IPS DF 4.7 (cell line): Measurements from ENCODE around the gene MAP4K5.
"Not testable (repeated sequence)": the region's sequence is repeated elsewhere in the genome, so short reads cannot be mapped to it uniquely, and the experiment has no call there.

Source experiments
- DNase-seq: peaks from one replicate; pipeline ENCODE4 v3.0.0-alpha.2; 2013; ENCODE audit warnings: low spot score; ENCODE audit errors: extremely low read depth

MAP4K5 gene

DNA sequence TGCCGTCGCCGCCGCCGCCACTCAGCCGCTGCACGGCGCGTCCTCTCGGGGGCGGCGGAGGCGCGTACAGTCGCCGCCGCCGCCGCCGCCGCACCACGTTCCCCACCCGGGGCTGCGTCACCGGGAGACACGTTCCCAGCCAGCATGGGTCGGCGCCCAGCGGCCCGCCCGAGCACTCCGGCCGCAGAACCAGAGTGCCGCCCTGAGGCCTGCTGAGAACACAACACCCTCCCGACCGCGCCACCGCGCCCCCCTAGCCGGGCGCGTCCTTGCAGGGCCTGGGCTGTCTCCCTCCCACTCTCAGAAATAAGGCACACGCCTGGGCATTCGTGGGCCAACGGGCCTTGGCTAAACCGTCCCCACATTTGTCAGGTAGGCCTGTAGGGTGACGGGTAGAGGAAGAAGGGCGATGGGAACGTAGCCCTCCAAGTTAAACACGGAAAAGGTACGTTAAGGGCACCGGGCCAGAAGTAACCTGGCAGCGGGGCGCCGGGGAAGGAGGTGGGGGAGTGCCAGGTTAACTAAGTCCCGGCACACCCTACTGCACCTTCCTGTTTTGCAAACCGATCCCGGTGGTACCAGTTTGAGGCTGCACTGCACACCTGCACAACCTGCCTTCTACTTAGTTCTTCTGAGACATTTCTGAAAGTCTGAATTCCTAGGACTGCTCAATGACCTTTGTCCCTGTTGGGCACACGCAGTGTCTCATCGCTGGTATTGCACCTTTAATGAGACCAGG is at the start of gene MAP4K5:
Gene MAP4K5 (minus strand): TSS at position 68 of the 739 bp plus-strand sequence. CDS start 520 bp downstream, outside the sequence.
- peak; percentile 68 for DNase-seq

DNA sequence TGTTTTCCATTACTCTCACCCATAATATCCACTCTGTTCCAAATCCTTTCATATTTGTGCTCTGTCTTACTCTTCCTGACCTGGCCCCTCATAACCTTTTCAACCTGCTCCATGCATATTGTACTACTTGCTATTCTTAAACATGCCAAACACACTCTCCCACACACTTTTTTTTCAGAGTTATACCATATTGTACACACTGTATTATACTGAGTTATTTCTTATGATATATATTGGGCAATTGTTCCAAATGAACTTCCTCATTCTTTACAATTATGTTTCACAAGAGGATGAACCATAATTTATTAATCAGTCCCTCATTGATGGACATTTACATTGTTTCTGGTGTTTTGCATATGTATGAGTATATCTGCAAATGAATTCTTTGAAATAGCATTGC is 46.1 kb upstream of the MAP4K5 start:
- DNase-seq = no peak

DNA sequence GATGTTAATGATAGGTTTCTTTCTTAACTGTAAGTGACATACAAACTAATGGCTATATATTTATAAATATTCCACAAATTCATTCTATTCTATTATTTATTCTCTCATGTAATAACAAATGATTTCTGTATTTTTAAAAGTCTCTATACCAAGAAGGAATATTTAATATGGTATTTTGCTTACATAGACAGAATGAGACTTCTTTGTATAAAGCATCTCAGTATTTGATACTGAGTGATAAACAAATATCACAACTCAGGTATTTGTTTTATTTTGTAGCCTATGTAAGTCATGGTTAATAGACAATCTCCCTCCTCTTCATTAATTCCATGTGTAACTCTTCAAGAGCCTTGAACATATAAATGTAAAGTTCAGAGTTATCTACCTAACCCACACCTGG is 45.6 kb upstream of the MAP4K5 start:
- DNase-seq = no peak

DNA sequence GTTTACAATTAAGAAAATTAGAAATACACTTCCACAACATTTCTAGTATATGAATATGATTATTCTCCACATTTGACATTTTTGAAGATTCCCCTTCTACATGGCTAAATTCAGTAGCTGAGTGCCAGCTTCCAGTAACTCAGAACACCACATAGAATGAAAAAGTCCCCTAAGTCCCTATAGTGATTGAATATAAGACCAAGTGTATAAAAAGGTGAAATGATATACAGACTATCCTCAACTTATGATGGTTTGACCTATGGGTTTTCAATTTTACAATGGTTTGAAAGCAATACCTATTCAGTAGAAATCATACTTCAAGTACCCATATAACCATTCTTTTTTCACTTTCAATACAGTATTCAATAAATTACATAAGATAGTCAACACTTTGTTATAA is 43.4 kb upstream of the MAP4K5 start:
- no peak for DNase-seq

DNA sequence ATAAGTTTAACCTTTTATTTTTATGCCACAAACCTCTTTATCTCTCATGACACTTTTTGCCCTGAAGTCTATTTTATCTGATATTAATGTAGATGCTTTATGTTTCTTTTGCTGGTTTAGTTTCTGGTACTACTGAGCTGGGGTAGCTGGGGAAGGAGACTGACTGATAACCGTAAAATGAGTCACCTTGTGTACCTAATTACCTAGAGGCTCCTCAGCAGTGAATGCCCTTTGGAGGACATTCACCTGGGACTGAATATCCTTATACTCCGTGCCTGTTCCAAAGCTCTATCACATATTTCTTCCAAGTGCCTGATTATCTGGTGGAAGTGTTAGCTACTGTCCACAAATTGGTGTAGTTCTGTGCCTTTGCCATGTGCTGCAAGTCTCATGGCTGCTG is 41.5 kb upstream of the MAP4K5 start:
- DNase-seq = no peak

DNA sequence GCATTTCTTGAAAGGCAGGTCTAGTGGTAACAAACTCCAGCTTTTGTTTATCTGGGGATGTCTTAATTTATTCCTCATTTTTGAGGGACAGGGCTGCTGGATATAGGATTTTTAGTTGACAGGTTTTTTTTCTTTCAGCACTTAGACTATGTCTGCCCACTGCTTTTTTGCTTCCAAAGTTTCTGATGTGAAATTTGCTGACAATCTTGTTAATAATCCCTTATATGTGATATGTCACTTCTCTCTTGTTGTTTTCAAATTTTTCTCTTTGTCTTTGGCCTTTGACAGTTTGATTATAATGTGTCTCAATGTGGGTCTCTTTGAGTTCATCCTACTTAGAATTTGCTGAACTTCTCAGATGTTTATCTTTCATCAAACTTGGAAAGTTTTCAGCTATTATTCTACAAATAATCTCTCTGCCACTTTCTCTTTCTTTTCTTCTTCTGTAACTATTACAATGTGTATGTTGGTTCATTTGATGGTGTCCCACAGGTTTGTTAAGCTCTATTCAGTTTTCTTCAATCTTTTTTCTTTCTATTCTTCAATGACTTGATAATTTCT is 37.4 kb upstream of the MAP4K5 start:
- DNase-seq = no peak

DNA sequence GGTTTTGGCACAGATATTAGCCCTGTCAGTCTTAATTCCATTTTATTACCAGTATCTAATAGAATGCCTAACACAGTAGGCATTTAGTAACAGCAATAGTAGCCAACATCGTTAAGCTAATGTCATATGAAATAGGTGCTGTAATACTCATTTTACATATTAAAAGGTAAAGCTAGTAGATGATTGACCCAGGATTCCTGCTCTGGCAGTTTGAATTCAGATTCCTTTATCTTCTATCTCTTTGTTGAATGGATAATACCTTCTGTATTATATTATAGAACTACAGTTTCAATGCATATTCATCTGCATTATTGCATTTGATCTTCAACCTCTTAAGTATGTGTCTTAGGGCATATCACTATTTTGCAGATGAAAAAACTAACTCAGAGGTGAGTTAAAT is 30.5 kb upstream of the MAP4K5 start:
- no peak for DNase-seq

DNA sequence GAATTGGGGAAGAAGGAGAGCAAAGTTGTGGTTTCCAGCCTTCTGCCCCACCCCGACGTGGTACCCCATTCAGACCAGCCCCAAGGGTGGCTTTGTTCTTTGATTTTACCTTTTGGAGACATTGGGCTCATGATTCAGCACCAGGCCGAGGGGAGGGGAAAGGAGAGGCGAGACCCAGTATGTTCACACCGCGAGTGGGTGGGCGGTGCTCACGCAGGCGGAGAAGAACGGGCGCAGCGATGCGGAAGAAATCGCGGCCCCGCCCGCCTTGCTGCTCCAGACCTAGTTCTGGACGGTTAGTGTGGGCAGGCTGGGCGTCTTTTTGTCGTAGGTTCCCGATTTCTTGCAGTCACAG is 28.5 kb upstream of the MAP4K5 start:
- DNase-seq = no peak

DNA sequence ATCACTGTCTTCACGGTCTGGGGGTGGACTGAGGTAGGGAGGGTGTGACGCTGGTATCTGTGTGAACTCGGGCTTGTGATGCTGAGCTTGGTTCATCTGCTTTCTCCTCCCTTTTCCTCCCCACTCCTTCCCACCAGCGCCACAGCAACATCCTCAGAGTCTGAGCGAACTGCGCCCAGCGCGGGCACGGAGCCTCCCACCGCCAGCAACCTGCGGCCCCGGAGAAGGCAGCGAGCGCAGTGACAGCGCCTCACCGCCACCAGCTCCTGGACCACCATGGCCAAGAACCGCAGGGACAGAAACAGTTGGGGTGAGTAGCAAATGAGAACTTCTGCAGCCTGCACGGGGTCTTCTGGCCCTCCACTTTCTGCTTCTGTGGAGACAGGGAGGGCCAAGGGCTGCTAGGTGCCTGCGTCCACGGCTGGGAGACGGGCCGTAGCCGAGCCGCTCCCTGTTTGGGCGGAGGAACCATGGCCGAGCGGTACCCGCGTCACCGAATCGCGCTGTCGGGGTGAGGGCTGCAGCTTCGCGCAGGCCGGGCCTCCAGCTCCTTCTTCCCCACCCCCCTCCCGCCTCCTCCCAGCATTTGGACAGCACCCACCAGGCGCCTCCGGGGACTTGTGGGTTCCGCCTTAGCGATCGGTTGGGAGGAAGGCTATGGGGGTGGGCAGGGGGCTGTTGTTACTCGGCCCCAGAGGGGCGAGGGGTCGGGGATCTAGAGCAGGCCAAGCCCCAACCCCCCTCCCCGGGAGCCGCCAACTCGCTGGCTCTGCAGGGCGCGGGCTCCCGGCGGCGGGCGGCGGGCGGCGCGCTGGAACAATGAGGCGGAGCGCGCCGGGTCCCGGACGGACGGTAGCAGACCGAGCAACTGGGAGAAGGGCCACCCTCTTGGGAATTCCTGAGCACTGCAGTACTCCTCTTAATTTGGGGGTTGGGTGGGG is 27.9 kb upstream of the MAP4K5 start, which contains the start of gene ATL1:
Gene ATL1 (plus strand): TSS at position 156 of the 941 bp plus-strand sequence. CDS start 121 bp downstream, at position 277.
- no peak for DNase-seq

DNA sequence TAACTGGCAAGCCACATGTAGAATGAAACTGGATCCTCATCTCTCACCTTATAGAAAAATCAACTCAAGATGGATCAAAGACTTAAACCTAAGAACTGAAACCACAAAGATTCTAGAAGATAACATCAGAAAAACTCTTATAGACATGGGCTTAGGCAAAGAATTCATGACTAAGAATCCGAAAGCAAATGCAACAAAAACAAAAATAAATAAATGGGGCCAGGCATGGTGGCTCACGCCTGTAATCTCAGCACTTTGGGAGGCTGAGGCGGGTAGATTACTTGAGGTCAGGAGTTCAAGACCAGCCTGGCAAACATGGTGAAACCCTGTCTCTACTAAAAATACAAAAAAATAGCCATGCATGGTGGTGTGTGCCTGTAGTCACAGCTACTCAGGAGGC is 20.4 kb upstream of the MAP4K5 start:
- DNase-seq = not testable (repeated sequence)

DNA sequence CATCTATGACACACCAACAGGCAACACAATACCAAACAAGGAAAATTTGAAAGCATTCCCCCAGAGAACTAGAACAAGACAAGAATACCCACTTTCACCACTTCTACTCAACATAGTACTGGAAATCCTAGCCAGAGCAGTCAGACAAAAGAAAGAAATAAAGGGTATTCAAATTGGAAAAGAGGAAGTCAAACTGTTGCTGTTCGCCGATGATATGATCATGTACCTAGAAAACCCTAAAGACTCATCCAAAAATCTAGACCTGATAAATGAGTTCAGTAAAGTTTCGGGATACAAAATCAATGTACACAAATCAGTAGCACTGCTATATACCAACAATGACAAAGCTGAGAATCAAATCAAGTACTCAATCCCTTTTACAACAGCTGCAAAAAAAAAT is 19.5 kb upstream of the MAP4K5 start:
- no peak for DNase-seq

DNA sequence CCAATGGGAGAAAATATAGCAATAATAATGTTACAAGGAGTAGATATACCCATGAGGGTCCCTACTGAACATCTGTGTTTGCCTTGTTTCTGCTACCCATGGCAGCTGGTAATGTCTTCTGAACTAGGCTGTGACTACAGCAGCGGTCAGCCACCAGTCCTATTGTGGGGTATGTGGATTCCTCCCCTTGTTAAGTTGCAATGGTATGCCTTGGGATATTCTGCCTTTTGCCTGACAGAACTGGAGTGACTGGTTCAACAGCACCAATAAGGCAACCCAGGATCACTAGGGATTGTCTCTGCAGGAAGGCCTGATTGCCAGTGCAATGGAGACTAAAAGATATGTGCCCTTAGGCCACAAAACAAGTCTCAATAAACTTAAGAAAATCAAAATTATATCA is 17.9 kb upstream of the MAP4K5 start:
- no peak for DNase-seq

DNA sequence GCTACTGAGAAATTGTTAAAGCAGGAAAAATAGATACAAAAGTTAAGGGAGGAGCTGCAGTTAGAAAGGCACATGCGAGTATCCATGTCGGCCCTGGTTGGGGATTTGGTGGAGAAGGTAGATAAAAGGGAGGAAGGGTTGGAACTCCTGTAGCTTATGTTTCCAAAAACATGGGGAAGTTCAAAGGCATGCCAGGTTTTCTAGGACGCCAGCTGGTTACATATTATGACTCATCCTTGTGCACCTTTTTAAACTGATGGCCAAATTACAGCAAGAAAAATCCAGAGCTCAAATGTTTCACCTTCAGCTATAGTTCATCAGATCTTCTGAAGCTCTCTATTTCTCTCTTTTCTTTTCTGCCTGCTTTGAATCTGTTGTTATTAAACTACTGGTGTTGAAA is 13.2 kb upstream of the MAP4K5 start:
- no peak for DNase-seq

DNA sequence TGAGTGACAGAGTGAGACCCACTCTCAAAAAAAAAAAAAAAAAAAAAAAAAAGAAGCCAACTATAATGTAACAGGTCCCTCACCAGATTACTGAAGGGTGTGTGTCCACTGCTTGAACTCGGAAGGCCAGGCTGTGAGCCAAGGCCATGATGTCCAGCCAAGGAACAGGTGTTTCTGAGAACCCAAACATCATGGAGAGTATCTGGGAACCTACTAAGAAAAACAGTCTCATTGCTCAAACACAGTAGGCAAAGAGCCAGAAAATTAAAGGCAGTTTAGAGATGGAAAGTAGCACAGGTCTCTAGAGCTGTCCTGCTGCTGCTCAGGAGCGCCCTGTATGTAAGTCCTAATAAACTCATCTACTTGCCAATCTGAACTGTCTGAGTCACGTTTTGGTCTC is 12.5 kb upstream of the MAP4K5 start:
- no peak for DNase-seq

DNA sequence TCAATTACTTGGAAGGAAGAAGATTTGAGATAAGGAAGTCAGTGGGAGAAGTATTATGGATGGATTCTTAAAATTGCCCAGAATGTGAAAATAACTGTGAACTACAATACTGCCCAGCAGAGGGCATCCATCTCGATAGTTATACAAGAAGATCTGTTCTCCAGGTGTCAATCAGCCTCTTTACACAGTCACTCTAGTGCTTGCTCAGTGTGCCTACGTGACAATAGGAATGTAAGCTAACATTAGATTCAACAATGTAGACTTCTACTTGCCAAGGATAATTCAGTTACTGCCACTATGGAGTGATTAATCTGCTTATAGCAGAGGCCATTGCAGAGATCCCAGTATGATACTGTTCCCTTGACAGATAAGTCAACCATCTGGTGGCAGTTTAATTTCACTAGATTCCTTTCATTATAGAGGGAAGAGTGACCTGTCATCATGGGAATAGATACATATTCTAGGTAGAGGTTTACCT is 10.6 kb upstream of the MAP4K5 start:
- DNase-seq = no peak

DNA sequence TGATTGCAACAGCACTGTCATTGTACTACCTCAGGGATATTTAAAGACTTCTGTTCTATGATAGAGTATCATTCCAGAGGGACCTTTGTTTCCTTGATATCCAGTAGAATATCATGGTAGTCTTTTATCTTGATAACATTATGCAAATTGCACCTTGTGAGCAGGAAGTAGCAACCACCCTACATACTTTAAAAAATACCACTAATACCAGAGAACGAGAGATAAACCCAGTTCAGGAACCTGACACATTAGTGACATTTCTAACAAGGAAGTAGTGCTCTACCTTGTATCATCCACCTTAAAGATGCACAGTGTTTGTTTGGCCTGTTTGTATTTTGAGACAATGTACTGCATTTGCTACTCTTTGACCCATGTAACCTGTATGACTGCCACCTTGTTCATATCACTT is 8.8 kb upstream of the MAP4K5 start:
- no peak for DNase-seq

DNA sequence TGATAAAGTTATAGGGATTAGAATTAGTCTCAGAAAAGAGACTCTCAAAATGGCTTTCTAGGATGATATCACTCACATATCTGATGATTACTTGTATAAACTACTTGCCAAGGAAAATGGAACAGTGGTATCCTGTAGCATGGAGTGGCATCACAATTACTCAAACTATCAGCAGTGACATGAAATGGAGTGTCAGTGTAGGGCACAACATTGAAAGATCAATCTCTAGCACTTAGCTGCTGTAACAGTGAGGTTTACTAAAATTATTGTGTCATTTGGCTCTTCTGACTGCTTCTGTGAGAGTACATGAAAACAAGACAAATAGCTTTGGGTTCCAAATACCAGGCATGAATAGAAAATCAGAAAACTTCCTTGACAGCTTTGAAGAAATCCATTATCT is 6.7 kb upstream of the MAP4K5 start:
- no peak for DNase-seq

DNA sequence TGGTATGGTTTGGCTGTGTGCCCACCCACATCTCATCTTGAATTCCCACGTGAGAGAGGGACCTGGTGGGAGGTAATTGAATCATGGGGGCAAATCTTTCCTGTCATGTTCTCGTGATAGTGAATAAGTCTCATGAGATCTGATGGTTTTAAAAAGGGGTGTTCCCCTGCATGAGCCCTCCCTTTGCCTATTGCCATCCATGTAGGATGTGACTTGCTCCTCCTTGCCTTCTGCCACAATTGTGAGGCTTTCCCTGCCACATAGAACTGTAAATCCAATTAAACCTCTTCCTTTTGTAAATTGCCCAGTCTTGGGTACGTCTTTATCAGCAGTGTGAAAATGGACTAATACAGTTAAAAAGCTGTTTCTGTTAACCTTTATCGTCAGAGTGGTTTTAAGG is 5.7 kb upstream of the MAP4K5 start:
- not testable (repeated sequence) for DNase-seq

DNA sequence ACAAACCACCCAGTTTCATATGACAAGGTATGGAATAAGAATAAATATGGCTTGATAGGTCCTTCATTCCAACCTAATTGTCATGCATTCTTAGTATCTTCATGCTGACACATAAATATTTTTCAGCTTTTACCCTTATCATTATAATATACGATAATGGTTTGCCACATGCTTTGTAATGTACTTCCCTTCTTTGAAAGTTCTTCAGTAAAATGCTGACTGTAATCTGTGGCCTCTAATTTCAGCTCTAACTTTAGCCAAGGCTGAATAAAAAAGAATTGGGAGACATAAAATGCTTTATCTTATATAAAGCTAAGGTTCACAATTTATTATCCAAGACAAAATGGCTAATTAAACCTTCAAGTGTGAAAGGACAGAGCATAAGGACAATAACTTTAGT is 2.6 kb upstream of the MAP4K5 start:
- no peak for DNase-seq

DNA sequence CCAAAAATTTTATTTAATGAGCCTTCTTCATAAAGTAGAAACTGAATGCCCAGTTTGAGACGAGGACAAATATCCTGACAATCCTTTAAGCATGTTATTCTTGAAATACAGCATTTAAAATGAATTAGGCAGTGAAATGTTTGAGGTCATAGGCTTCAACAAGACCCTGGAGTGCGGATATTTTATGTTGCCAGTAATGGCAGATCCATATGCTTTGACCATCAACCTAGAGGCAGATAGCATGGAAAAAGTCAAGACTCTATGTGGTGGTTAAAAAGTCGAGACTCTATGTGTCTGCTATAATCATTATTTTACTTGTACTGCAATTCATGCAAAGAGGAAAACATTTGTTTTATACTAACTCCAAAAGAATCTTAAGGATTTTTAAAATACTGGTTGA is 2.0 kb upstream of the MAP4K5 start:
- no peak for DNase-seq

DNA sequence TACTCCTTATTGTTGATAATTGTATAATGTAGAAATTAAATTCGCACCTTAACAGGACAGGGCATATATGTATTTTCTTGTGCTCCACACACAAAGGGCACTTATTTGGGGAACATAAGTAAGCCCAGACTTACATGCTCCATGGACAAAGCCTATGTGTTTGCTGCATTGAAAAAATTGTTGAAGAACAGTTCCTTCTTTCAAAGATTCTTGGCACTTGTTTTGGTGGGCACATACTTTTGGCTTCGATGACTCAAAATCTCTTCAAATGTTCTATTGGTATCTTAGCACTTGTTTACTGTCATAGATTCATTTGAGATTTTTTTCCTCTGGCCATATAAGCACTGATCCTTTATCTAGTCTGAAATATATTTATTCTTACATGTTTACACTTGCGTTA is 1.4 kb upstream of the MAP4K5 start:
- no peak for DNase-seq

DNA sequence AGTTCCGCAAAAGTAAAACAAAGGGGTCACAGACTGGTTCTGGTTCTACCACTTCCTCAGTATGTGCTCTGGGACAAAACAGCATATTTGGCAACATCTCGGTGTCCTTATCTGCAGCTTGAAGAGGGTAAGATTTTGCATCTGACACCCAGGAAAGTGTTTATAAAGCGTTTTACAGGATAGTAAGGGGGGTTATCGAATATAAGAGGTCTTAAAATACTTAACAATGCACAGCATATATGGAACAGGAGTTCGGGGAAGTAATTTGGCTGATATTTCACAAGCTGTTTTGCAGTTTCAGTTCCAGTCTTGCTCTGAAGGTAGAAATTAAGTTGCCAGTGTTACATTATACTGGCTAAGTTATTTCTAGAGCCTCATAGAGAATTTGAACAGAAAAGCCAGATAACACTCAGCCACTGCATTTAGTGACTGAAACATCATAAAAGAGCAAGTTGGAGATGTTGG is 904 bp upstream of the MAP4K5 start:
- DNase-seq = no peak
